HG03159 (cell line): ENCODE data around the gene GSTA4.

Experiments used
- ATAC-seq: cut with Tn5 transposase; IDR thresholded peaks from one replicate; pipeline ENCODE4 v1.9.1; 2021; ENCODE audit warnings: mild to moderate bottlenecking, moderate library complexity; ENCODE audit not compliant: unreplicated experiment

Gene GSTA4, protein sequence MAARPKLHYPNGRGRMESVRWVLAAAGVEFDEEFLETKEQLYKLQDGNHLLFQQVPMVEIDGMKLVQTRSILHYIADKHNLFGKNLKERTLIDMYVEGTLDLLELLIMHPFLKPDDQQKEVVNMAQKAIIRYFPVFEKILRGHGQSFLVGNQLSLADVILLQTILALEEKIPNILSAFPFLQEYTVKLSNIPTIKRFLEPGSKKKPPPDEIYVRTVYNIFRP

DNA sequence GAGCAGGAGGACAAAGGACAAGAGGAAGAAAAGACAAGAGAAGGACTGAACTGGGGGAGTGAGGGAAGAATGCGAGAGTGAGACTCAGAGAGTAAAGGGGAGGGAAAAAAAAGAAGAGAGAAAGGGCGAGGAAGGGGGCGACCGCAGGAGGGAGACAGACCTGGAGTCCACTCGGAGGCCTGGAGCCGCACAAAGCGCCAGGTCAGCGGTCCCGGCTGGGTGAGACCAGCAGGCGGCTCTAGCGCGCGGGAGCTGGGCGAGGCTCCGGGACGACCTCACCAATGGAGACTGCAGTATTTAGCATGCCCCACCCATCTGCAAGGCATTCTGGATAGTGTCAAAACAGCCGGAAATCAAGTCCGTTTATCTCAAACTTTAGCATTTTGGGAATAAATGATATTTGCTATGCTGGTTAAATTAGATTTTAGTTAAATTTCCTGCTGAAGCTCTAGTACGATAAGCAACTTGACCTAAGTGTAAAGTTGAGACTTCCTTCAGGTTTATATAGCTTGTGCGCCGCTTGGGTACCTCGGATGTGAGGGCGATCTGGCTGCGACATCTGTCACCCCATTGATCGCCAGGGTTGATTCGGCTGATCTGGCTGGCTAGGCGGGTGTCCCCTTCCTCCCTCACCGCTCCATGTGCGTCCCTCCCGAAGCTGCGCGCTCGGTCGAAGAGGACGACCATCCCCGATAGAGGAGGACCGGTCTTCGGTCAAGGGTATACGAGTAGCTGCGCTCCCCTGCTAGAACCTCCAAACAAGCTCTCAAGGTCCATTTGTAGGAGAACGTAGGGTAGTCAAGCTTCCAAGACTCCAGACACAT lies at the start of gene GSTA4:
GSTA4 (minus strand) TSS at position 196 of the 824 bp plus-strand sequence. CDS start 1,041 bp downstream, outside the sequence.
- ATAC-seq, result peak; percentile 96

DNA sequence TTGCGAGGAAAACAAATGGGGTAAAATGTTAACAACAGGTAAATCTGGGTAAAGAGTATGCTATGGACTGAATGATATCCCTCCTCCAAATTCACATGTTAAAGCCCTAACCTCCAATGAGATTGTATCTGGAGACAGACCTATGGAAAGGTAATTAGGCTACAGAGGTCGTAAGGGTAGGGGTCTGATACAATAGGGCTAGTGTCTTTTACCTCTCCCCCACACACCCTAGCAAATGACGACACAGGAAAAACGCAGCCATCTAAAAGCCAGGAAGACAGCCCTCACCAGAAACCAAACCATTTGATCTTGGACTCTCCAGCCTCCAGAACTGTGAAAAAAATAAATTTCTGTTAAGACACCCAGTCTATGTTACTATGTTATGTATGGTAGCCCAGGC lies 49.5 kb upstream of the GSTA4 start:
- ATAC-seq, result no peak

DNA sequence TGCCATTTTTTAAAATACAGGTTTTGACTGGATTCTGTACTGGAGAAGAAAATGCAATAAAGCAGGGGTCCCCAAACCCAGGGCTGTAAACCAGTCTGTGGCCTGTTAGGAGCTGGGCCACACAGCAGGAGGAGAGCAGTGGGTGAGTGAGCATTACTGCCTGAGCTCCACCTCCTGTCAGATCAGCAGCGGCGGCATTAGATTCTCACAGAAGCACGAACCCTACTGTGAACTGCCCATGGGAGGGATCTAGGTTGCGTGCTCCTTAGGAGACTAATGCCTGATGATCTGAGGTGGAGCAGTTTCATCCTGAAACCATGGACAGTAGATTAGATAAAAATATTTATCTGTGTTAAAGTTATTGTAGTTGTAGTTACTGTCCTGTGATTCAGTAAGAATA lies 49.0 kb upstream of the GSTA4 start:
- no peak for ATAC-seq

DNA sequence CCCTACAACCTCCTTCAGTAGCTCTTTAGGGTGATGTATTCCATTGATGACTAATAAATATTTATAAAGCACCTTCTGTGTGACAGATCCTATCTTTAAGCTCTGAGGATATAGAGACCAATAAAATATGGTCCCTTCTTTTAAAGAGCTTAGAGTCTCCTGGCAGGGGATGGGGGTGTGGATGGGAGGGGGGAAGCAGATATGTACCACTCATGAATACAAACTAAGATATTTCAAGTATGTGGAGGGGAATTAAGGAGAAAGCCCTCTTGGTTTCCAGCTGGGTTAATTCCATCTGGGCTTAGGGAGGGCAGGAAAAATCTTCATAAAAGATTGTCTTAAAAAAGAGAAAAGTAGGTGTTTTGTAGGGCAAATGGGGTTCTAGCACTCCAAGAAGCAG lies 48.5 kb upstream of the GSTA4 start:
- no peak for ATAC-seq

DNA sequence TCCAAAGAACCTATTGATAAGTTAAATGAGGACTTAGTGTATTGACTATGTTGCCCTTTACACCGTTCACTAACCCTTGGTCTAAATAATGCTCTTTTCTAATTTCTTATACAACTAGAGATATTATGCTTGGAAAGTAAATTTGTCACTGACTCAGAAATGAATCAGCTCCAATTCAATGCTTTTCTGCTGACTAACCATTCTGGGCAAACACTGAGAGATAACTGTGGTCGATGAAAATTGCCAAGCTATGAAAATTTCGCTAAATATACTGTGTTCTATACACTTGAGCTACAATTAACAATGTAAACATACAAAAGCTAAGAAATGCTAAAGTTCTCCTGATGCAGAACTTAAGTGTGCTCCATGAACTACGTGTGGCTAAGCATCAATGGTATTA lies 47.0 kb upstream of the GSTA4 start:
- no peak for ATAC-seq

DNA sequence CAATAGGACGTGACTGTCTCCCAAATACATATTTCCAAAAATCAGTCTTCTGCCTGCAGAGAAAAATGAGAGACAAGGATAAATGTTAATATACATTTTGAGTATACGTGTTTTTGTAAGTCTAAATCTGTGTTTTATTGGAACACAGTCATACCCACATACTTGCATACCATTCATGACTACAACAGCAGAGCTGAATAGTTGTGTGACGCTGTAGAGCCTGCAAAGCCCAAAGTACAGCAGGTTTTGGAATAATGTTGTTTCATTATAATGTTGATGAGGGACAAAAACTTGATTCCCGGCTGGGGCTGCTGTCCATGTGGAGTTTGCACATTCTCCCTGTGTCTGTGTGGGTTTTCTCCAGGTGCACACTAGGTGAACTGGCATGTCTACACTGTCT lies 46.3 kb upstream of the GSTA4 start:
- no peak for ATAC-seq

DNA sequence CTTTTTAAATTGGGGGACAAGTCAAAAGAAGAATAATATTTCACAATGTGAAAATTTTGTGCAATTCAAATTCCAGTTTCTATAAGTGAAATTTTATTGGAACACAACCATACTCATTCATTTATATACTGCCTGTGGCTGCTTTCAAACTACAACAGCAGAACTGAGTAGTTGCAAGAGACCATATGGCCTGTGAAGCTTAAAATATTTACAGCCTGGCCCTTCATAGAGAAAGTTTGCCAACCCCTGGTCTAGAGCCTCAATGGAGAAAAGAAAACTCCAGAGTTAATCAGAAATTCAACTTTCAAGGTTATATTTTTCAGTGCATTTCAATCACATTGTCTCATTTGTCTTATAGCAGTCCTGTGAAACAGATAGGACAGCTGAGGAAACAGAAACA lies 43.5 kb upstream of the GSTA4 start:
- no peak for ATAC-seq

DNA sequence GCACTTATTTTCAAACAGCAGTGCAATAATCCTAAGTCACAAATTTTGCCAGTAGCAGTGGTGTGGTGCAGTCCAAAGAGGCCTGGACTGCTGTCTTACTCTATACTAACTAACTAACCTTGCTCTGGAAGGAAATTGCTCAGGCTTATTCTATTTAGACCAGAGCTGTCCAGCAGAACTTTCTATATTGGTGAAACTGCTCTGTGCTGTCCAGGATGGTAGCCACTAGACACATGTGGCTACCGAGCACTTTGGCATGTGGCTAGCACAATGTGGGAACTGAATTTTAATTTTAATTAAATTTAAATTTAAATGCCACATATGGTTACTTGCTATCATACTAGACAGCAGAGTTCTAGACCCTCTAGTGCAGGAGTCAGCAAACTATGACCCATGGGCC lies 43.1 kb upstream of the GSTA4 start:
- ATAC-seq, result no peak

DNA sequence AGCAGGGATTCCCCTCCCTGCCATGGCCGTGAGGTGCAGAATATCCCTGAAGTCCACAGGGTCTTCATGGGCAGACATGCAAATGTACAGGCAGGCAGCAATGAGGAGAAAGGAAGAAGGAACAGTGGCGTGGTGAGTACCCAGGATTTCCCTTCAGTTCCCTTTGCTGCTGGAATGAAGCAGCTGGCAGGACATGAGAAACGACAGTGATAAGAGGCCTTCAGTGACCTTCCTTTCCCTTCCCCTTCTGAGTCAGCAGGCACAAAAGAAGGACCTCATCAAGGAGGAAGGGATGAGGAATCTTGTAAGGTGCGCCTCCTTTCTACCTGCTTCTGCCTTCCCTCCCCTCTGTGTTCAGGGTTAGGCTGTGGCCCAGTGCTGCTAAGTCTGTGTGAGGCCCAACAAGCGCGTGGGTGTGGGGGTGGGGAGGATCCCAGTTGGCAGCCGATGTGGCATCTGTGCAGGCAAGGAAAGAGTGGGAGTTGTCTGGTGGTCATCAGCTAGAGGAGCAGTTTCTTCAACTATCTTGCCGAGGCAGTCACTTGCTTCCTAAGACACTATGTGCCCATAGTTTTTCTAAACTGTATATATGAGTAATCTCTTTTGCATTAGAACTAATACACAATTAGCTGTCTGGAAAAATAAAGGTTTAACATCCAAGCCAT lies 40.6 kb upstream of the GSTA4 start:
- ATAC-seq, result no peak

DNA sequence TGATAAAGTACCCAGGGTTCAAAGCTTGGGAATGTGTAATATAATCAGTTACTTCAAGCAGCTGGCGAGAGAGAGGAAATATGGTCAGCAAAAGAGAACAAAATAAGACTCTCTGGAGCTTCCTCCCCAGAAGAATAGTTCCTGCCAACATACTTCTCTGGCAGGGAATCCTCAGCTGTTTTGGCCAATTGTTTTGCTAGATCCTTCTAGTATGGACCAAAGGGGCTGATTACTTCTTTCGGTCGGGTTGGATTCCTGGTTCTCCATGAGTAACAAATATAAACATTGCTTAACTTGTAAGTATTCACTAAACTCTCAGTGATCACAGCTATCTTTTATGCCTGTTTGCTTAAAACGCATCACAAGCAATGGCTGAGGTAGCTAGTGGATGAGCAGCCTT lies 38.7 kb upstream of the GSTA4 start:
- ATAC-seq, result no peak

DNA sequence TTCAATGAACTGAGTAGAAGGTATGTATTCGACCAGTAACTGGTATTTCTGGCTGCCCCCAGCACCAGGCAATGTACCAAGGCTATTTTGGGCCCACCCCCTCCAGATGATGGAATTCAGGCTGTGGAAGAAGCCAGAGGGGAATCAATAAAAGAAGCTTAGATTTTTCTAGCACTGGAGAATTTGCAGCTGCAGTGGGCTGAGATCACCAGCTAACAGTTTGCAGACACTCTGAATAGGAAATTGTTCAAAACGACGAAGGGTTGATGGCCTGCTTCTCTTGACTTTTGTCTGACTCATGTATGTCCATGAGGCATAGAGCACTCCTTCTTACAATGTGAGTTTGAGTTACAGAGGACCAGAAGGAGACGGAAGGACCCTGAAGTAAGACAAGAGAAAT lies 37.8 kb upstream of the GSTA4 start:
- no peak for ATAC-seq

DNA sequence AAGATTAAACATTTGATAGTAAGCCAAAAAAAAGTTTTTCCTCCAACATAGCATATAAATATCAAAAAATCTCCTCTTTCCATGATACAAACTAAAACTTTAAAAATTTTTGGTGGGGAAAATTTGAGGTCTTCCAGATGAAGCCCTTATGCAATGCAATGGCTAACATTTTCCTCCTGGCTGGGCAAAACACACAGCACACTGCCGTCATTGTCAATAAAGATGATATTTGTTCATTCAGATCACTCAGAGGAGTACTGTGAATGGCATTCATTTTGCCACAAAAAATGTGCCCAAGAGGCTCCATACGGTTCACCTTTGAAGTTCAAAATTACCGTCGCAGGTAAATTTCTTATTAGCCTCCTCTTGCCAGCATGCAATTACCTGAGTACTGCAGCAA lies 36.2 kb upstream of the GSTA4 start:
- no peak for ATAC-seq

DNA sequence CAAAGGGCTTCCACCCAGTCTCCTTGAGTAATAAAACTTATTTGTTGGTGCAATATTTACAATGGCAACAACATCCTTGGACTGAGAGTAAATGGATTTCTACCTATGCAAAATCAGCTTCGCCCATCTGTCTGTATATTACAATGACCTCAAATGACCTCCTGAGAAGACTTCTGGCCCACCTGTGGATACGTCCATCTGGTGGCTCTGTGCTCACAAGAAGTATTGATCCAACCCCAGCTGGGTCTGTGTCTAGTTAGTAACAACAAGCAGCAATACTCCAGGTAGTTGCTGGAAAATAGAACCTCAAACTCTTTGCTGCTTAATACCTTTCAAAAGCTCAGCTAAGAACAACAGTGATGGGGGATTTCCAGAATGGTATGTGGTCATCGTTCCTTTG lies 34.7 kb upstream of the GSTA4 start:
- ATAC-seq, result no peak

DNA sequence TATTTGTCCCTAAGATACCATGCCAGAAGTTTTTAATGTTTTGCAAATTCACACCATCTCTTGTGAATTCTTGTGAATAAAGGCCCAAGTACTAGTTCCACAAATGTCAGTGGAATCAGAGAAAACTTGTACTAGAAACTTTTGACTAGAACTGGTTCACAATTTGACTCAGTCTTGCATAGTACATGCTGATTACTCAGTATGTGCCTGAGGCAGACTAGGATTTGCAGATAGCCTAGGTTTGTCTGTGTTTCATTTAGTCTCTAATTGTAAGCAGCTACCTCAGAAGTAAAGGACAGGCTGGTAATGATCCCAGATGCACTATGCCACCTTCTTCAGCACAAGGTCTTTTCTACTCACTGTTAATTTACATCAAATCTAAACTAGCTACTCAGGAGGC lies 34.2 kb upstream of the GSTA4 start:
- no peak for ATAC-seq

DNA sequence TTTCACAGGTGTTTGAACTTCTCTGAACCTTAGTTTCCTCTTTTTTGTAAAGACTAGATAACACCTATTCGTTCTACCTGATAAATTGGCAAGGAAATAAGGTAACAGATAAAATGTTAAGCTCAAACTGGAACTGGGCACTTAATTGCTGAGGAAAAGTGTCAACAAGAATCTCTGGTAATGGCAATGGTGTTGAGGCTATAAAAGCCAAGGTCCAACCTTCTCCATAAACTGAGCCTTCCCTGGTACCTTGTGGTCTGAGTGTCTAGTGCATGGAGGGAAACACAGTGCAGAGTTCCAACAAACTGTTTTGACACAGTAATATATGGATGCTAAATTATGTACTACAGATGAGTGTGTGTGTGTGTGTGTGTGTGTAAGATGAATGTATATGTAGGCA lies 33.4 kb upstream of the GSTA4 start:
- ATAC-seq, result no peak

DNA sequence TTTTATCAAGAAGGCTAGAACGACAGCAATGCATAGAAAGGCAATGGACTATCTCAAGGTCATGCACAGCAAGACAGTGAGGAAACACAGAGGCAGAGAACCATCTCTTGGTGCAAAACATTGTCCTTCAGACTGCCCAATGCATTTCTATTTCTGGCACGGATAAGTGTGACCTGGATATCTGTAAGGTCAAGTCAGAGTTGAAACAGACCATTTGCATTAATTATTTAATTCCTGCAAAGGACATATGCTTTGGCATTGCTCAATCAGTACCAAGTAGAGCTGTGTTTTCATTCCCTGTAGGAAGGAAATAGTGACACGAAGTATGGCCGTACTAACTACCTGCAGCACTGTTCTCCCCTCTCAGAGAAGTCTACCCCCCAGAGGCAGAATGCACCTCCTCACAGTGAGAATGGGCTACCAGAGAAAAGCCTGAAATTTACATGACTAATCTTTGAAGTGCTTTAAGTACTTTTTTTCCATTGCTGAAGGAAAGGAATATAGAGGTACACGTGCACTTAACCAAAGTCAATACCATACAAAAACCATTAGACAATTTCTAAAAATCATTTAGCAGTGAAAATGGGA lies 32.1 kb upstream of the GSTA4 start:
- ATAC-seq, result no peak

DNA sequence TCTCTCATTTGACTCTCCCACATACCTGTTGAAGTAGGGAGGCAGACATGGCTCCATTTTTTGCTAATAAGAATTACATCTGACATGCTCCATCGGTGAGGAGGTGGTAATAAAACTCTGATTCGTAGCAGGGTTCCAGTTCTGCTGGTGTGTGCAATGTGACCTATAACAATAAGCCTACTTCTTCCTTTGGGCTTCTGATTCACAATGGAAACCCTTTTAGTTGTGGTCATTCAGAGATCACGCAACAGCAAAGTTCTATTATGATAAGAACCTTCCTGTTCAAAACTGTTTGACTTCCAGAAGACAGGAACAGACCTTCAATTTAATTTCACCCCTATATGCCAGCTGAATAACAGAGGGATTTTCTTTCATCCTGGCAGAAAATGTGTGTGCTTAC lies 31.4 kb upstream of the GSTA4 start:
- ATAC-seq, result no peak

DNA sequence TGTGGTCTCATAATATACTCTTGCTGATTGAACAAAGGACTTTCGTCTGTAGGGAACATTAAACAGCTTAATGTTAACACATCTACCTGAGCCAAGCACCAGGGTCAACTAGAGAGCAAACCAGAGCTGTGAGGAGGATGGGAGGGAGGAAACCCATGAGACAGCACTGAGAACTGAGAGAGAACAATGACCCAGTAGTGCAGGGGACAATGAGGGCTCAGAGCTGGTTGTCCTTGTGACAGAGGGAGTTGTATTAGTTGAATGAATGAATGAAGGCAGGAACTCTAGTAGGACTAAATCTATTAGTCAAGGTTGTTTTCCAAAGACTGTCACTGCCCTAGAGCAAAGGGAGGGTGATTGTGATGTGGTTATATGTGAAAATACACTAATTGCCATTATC lies 28.2 kb upstream of the GSTA4 start:
- ATAC-seq, result no peak

DNA sequence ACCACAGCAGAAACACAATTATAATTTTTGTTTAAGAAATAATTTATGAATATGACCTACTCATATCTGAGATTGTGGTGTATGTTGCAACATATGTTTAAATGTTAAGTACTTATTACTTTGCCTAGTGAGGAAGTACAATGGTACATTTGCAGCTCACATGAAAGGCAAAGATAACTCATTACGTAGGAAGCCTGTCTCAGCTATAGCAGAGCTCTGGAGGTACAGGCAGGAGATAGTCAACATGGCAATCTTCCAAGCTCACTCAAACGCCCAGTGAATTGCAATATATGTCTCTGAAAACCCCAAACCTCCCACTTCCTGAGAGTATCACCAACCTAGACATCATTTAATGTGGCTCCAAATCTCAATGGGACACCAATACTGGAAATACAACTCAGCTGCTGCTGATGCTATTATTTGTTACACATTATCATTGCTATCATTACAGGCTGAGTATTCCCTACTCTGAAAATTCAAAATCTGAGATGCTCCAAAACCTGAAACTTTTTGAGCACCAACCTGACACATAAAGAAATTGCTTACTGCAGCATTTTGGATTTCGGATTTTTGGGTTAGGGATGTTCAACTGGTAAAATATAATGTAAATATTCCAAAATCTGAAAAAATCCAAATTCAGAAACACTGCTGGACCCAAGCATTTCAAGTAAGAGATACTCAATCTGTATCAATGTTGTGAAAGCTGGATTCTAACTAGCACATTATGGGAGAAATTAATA lies 25.1 kb upstream of the GSTA4 start:
- no peak for ATAC-seq

DNA sequence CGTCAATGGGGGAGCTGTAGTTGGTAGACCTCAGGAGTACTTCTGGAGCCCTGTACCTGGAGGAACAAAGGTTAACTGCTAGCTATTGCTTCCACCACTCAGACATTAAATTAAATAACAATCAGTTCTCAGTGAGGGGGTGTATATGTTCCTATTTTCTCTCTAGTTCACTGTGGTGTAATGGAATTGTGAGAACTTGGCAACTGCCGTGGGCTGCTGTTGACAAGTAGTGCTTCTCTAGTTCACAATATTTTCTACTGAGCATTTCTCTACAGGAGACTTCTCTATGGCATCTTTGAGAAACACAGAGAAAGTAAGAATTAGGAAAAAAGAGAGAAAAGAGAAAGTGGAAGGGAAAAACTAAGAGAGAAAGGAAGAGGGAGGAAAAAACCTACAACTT lies 23.4 kb upstream of the GSTA4 start:
- no peak for ATAC-seq

DNA sequence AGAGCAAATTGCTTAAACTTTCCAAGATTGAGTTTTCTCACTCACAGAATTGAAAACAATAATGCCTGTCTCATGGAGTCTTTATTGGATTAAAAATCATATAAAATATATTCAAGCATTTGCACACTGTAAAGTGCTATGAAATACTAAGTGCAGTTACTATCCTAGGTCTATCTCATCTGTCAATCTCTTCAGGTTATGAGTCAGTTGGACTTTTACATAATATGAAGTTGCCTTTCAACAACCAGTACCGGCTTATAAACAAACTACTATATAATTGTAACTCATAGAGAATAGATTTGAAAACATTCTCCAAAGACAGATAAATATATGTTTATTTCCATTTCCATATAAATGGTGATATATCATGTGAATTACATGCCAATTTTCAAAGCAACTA lies 20.4 kb upstream of the GSTA4 start:
- ATAC-seq, result no peak
